ENCODE measurements around the gene PIGZ. TPM values are rescaled to one million over a fixed set of nuclear protein-coding genes. Genes with fewer than 3 reads are reported as not detected.

Gene PIGZ
- total RNA-seq, 1 experiment from 2014 or later: 1.4 TPM

DNA sequence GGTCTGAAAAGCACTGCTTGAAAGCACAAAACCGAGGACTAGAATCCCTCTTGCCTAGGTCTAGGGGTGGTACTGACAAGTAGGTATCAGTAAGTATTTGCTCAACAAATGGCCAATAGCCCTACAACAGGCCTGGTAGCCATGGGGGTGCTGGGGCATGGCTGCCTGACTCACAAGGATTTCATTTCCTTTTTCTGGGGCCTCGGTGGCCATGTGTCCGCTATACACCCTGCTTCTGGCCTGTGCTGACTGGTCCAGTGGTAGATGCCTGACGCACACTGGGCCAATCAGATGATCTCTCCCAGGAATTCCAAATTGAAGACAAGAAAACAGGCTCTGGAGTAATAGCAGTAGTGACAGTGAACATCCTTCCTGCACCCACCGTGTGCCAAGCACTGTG lies 31.6 kb upstream of the PIGZ start:
- CTCF ChIA-PET: no interaction called here
- ATAC-seq: no peak

DNA sequence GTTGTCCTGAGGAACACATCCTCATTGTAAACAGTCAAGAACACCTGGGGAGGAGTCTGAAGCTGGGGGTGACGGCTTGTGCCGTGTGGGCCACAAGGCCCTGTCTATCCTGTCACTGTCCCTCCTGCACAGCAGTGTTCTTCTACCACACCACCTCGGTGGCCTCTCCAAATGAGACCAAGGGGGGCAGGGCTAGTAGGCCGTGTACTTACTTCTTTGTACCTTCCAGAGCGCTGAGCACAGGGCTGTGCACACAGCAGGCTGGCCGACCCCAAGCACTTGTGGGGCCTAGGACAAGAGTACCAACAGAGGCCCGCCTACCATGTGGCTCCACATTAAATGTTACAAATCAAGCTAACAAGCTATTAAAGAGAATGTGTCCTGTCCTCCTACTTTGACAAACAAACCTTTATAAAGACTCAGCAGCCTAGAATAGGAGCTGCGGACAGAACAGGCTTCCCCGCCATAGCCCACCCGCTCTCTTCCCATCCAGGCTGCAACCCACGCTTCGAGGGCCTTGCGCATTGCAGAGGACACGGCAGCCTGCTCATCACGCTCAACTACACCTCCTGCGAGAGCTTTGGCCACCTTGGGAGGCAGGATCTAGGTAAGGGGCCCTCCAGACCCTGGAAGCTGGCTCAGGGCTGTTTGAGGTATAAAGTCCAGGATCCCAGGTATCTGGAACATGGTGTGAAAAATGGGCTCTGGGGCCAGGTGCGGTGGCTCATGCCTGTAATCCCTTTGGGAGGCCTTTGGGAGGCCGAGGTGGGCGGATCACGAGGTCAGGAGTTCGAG lies 30.5 kb upstream of the PIGZ start:
- TF ChIP-seq, protein P1, sequence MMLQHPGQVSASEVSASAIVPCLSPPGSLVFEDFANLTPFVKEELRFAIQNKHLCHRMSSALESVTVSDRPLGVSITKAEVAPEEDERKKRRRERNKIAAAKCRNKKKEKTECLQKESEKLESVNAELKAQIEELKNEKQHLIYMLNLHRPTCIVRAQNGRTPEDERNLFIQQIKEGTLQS (IDR thresholded peaks at IDR 0.05): no peak
- TF ChIP-seq SP1 (IDR thresholded peaks at IDR 0.05; ENCODE audit: low read depth) (no peak), ZNF274 (IDR thresholded peaks at IDR 0.05; ENCODE audit: low read depth, low read length) (no peak), EZH2 (IDR thresholded peaks at IDR 0.05) (no peak), EGR1 (IDR thresholded peaks at IDR 0.05; ENCODE audit: low read depth) (no peak), TCF7L2 (IDR thresholded peaks at IDR 0.05; ENCODE audit: borderline replicate concordance, extremely low read depth, insufficient read depth, insufficient read length) (no peak), RAD21 (IDR thresholded peaks at IDR 0.05; ENCODE audit: low read depth) (no peak)
- TF ChIP-seq, protein P2, sequence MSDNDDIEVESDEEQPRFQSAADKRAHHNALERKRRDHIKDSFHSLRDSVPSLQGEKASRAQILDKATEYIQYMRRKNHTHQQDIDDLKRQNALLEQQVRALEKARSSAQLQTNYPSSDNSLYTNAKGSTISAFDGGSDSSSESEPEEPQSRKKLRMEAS (IDR thresholded peaks at IDR 0.05): no peak
- TF ChIP-seq, protein P3, sequence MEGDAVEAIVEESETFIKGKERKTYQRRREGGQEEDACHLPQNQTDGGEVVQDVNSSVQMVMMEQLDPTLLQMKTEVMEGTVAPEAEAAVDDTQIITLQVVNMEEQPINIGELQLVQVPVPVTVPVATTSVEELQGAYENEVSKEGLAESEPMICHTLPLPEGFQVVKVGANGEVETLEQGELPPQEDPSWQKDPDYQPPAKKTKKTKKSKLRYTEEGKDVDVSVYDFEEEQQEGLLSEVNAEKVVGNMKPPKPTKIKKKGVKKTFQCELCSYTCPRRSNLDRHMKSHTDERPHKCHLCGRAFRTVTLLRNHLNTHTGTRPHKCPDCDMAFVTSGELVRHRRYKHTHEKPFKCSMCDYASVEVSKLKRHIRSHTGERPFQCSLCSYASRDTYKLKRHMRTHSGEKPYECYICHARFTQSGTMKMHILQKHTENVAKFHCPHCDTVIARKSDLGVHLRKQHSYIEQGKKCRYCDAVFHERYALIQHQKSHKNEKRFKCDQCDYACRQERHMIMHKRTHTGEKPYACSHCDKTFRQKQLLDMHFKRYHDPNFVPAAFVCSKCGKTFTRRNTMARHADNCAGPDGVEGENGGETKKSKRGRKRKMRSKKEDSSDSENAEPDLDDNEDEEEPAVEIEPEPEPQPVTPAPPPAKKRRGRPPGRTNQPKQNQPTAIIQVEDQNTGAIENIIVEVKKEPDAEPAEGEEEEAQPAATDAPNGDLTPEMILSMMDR (IDR thresholded peaks at IDR 0.05 in 2 of 3, conservative IDR thresholded peaks at IDR 0.05 in 1 of 3; ENCODE audit: borderline replicate concordance in 1 of 3, insufficient read depth in 1 of 3, low read depth in 2 of 3, low read length in 2 of 3): no peak
- TF ChIP-seq, protein P4, sequence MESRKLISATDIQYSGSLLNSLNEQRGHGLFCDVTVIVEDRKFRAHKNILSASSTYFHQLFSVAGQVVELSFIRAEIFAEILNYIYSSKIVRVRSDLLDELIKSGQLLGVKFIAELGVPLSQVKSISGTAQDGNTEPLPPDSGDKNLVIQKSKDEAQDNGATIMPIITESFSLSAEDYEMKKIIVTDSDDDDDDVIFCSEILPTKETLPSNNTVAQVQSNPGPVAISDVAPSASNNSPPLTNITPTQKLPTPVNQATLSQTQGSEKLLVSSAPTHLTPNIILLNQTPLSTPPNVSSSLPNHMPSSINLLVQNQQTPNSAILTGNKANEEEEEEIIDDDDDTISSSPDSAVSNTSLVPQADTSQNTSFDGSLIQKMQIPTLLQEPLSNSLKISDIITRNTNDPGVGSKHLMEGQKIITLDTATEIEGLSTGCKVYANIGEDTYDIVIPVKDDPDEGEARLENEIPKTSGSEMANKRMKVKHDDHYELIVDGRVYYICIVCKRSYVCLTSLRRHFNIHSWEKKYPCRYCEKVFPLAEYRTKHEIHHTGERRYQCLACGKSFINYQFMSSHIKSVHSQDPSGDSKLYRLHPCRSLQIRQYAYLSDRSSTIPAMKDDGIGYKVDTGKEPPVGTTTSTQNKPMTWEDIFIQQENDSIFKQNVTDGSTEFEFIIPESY (IDR thresholded peaks at IDR 0.05; ENCODE audit: extremely low read depth, insufficient replicate concordance, low read length): no peak
- no peaks in the 10 kb centered on the region for H3K9me3 ChIP-seq (ENCODE audit: control insufficient read depth in 1 of 2, insufficient read depth in 1 of 2, low read depth in 1 of 2, low read length in 2 of 2)
- H3K27ac ChIP-seq (ENCODE audit: low read depth, low read length): no peak overlapping the region
- intact Hi-C loops (cut with micrococcal nuclease): no loop called here
- ChIA-PET CTCF (no interaction called here), POLR2A (no interaction called here), RAD21 (ENCODE audit: low non-redundant PET in 1 of 2, low total read pairs in 2 of 2, uncharacterized antibody in 2 of 2, unreplicated experiment in 2 of 2) (no interaction called here)
- no peak overlapping the region for H3K4me2 ChIP-seq (ENCODE audit: low read length)
- H3K9me2 ChIP-seq (ENCODE audit: insufficient read depth): no peaks in the 10 kb centered on the region
- no peaks in the 10 kb centered on the region for H3K27me3 ChIP-seq (ENCODE audit: insufficient read depth, low read length)
- no peaks in the 10 kb centered on the region for H4K20me1 ChIP-seq (ENCODE audit: insufficient read depth)
- no peaks in the 10 kb centered on the region for H3K79me2 ChIP-seq (ENCODE audit: insufficient read depth, low read length)
- H3K9ac ChIP-seq (ENCODE audit: low read length): no peak overlapping the region
- no peak overlapping the region for H2AFZ ChIP-seq (ENCODE audit: low read depth, low read length, poor library complexity, severe bottlenecking)
- no peak for DNase-seq (ENCODE audit: low read depth, low spot score)
- BruUV-seq (replicated peaks): no TSS peak
- H3K4me1 ChIP-seq (ENCODE audit: control insufficient read depth in 1 of 2, insufficient read depth in 2 of 2, low read length in 2 of 2): peaks cover 13 to 20% of the 10 kb centered on the region in 2 experiments; a peak in 3 of 4 replicates
- no peak overlapping the region for H3K4me3 ChIP-seq (replicated peaks in 1 of 2; ENCODE audit: low read depth in 1 of 2, low read length in 2 of 2)
- no peak for ATAC-seq
- no peaks in the 10 kb centered on the region for H3K36me3 ChIP-seq (ENCODE audit: control insufficient read depth in 1 of 2, insufficient read depth in 2 of 2, low read length in 2 of 2)

More for the DNA sequence above, 31.6 kb upstream of the PIGZ start:
- no peaks in the 10 kb centered on the region for H3K27me3 ChIP-seq (ENCODE audit: insufficient read depth, low read length)
- DNase-seq (ENCODE audit: low read depth, low spot score): no peak
- no peaks in the 10 kb centered on the region for H3K36me3 ChIP-seq (ENCODE audit: control insufficient read depth in 1 of 2, insufficient read depth in 2 of 2, low read length in 2 of 2)
- no peak overlapping the region for H2AFZ ChIP-seq (ENCODE audit: low read depth, low read length, poor library complexity, severe bottlenecking)
- H3K9me2 ChIP-seq (ENCODE audit: insufficient read depth): no peaks in the 10 kb centered on the region
- intact Hi-C loops (cut with micrococcal nuclease): no loop called here
- H4K20me1 ChIP-seq (ENCODE audit: insufficient read depth): no peaks in the 10 kb centered on the region
- H3K9ac ChIP-seq (ENCODE audit: low read length): no peak overlapping the region
- ChIA-PET RAD21 (ENCODE audit: low non-redundant PET in 1 of 2, low total read pairs in 2 of 2, uncharacterized antibody in 2 of 2, unreplicated experiment in 2 of 2) (no interaction called here), POLR2A (no interaction called here)
- peaks cover 16 to 27% of the 10 kb centered on the region in 2 experiments; a peak in 3 of 4 replicates for H3K4me1 ChIP-seq (ENCODE audit: control insufficient read depth in 1 of 2, insufficient read depth in 2 of 2, low read length in 2 of 2)
- H3K79me2 ChIP-seq (ENCODE audit: insufficient read depth, low read length): no peaks in the 10 kb centered on the region
- H3K9me3 ChIP-seq (ENCODE audit: control insufficient read depth in 1 of 2, insufficient read depth in 1 of 2, low read depth in 1 of 2, low read length in 2 of 2): no peaks in the 10 kb centered on the region
- no TSS peak for BruUV-seq (replicated peaks)
- no peak overlapping the region for H3K27ac ChIP-seq (ENCODE audit: low read depth, low read length)
- TF ChIP-seq ELF1 (IDR thresholded peaks at IDR 0.05; ENCODE audit: borderline replicate concordance, low read depth): no peak
- TF ChIP-seq YY1 (IDR thresholded peaks at IDR 0.05; ENCODE audit: extremely low read depth, insufficient replicate concordance, low read depth, low read length): no peak
- TF ChIP-seq FOSL1 (IDR thresholded peaks at IDR 0.05; ENCODE audit: low read depth): no peak
- no peak overlapping the region for H3K4me3 ChIP-seq (replicated peaks in 1 of 2; ENCODE audit: low read depth in 1 of 2, low read length in 2 of 2)
- no peak overlapping the region for H3K4me2 ChIP-seq (ENCODE audit: low read length)

Data from HCT116 (cell line).